ENCODE measurements around the gene ADAM29. TPM values are rescaled to one million over a fixed set of nuclear protein-coding genes. Genes with fewer than 3 reads are reported as not detected.

The ADAM29 gene
- total RNA-seq (2022; extraction: Qiagen RNA extraction): not detected in 5 replicates

DNA sequence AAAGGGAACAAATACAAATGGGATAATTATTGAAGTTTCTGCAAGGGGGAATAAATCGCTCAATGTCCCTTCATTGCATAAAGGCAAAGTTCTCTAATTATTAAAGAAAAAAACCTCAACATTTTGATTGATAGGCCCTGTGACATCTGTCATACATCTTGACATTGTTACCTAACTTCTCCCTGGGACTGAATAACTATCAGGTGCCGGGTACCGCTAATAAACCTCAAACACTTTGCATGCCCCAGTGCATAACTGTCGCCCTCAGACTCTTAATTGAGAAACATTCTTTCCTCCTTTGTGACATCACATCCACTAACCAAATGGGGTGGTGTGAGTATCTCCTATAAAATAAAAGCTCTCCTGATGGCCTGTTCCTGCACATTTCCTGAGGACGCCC, at the start of gene ADAM29:
Gene ADAM29, plus strand, starts transcription at position 301 of the 400 bp plus-strand sequence. CDS start 57,168 bp downstream, outside the sequence.

Other genes with a start within 250 kb of the ADAM29 start
- gene GLRA3, start 89.1 kb upstream of the ADAM29 start, total RNA-seq (2022; extraction: Qiagen RNA extraction): 0.01 TPM in 1 of 5 replicates, not detected in the others